Gastrocnemius medialis (tissue), 4 donors: Measurements from ENCODE around the gene NEK1.

Experiments used
- POLR2A ChIP-seq, 2 donors: fragments of 450-650 bp; IDR thresholded peaks; one replicate each; pipeline ENCODE4 v1.6.1; 2017; ENCODE audit warnings: antibody characterized with exemption in 2 of 2, mild to moderate bottlenecking in 2 of 2, moderate library complexity in 2 of 2
- TF ChIP-seq, protein P1 (sequence below), 5 experiments: fragments of 450-650 bp in 3 of 5; fragments of 200-600 bp in 2 of 5; sonication (generic) in 2 of 5; IDR thresholded peaks in 4 of 5; conservative IDR thresholded peaks in 1 of 5; 1 replicate in 4 of 5; 2 replicates in 1 of 5; pipeline ENCODE4 v1.5.1; 2016 to 2019; ENCODE audit warnings: antibody characterized with exemption in 5 of 5, mild to moderate bottlenecking in 3 of 5, moderate library complexity in 3 of 5

DNA sequence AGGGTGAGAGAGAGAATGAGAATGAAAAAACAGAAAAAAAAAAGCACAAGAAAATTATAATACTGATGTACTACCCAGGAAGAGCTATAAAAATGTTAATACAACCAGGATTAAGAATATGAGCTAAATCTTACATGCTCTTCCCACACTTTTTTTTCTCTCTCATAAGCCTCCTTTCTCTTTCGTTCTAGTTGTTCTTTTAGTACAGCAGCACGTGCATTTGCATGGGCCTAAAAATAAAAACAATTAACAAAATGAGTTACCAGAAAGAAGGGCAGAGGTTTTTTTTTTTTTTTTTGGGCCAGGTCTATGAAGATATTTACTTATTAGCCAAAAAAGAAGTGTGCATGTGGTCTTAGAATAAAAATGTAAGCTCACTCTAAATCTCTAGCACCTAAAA, 105.5 kb downstream of the NEK1 start:
- no peak for TF ChIP-seq POLR2A (IDR thresholded peaks at IDR 0.05)
- TF ChIP-seq, protein P1, sequence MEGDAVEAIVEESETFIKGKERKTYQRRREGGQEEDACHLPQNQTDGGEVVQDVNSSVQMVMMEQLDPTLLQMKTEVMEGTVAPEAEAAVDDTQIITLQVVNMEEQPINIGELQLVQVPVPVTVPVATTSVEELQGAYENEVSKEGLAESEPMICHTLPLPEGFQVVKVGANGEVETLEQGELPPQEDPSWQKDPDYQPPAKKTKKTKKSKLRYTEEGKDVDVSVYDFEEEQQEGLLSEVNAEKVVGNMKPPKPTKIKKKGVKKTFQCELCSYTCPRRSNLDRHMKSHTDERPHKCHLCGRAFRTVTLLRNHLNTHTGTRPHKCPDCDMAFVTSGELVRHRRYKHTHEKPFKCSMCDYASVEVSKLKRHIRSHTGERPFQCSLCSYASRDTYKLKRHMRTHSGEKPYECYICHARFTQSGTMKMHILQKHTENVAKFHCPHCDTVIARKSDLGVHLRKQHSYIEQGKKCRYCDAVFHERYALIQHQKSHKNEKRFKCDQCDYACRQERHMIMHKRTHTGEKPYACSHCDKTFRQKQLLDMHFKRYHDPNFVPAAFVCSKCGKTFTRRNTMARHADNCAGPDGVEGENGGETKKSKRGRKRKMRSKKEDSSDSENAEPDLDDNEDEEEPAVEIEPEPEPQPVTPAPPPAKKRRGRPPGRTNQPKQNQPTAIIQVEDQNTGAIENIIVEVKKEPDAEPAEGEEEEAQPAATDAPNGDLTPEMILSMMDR (IDR thresholded peaks at IDR 0.05 in 4 of 5, conservative IDR thresholded peaks at IDR 0.05 in 1 of 5), result no peak
